ENCODE measurements around the gene USP37.

USP37 gene

GRCh38 chr2:218401890-218402289 is 166.3 kb downstream of the USP37 start:
- Histone ChIP-seq H3K4me3 (ENCODE audit: low read depth, low read length) (no peak overlapping the region), H3K27me3 (ENCODE audit: control insufficient read depth, insufficient read depth, low read length) (peaks cover 27% of the 10 kb centered on the region), H3K4me1 (ENCODE audit: control insufficient read depth, insufficient read depth, low read length) (peaks cover 22% of the 10 kb centered on the region), H3K36me3 (ENCODE audit: control insufficient read depth, insufficient read depth, low read length) (peaks cover 19% of the 10 kb centered on the region), H3K9me3 (ENCODE audit: control insufficient read depth, insufficient read depth, low read length) (no peaks in the 10 kb centered on the region), H3K9ac (ENCODE audit: low read depth, low read length) (no peak overlapping the region), H3K27ac (ENCODE audit: low read depth, low read length) (no peak overlapping the region)

GRCh38 chr2:218400930-218401881 is 166.9 kb downstream of the USP37 start:
- H3K4me1 ChIP-seq (ENCODE audit: control insufficient read depth, insufficient read depth, low read length): peaks cover 25% of the 10 kb centered on the region
- peak overlapping the region; percentile 20 for H3K27ac ChIP-seq (ENCODE audit: low read depth, low read length)
- no peaks in the 10 kb centered on the region for H3K9me3 ChIP-seq (ENCODE audit: control insufficient read depth, insufficient read depth, low read length)
- H3K9ac ChIP-seq (ENCODE audit: low read depth, low read length): no peak overlapping the region
- peak overlapping the region; percentile 73; the same call in 1 of the 2 replicates for H3K4me3 ChIP-seq (ENCODE audit: low read depth, low read length)
- H3K27me3 ChIP-seq (ENCODE audit: control insufficient read depth, insufficient read depth, low read length): peaks cover 34% of the 10 kb centered on the region
- peaks cover 19% of the 10 kb centered on the region for H3K36me3 ChIP-seq (ENCODE audit: control insufficient read depth, insufficient read depth, low read length)

Data from HUES48 (cell line).